Neural progenitor cell (in vitro differentiated cells): ENCODE results near the gene TTLL12. TPM values are rescaled to one million over a fixed set of nuclear protein-coding genes. Genes with fewer than 3 reads are reported as not detected.
A peak's percentile ranks its signal among the peaks of the same experiment; 100 is the strongest.

Experiments
- DNase-seq: peaks from one replicate; pipeline ENCODE4 v3.0.0-alpha.2; 2016; ENCODE audit warnings: low spot score
- H2AFZ ChIP-seq: fragments of 200-600 bp; sonication (generic); replicated peaks from 2 replicates; pipeline ENCODE4 v1.6.1; 2016; ENCODE audit warnings: antibody characterized with exemption
- H3F3A ChIP-seq: fragments of 200-600 bp; sonication (generic); 2 replicates; pipeline ENCODE4 v1.6.1; 2016; ENCODE audit warnings: antibody characterized with exemption, low read depth
- H3K27ac ChIP-seq: fragments of 200-600 bp; sonication (generic); 2 replicates; pipeline ENCODE4 v1.5.1; 2016; ENCODE audit warnings: mild to moderate bottlenecking
- H3K27me3 ChIP-seq: fragments of 200-600 bp; sonication (generic); 2 replicates; pipeline ENCODE4 v1.6.1; 2016; ENCODE audit warnings: mild to moderate bottlenecking, moderate library complexity
- H3K36me3 ChIP-seq: fragments of 200-600 bp; sonication (generic); 2 replicates; pipeline ENCODE4 v1.5.1; 2016
- H3K4me1 ChIP-seq: fragments of 200-600 bp; sonication (generic); 2 replicates; pipeline ENCODE4 v1.6.1; 2016; ENCODE audit warnings: mixed run types
- H3K4me2 ChIP-seq: fragments of 200-600 bp; sonication (generic); 2 replicates; pipeline ENCODE4 v1.6.1; 2016
- H3K4me3 ChIP-seq: fragments of 200-600 bp; sonication (generic); 2 replicates; pipeline ENCODE4 v1.5.1; 2016
- H3K79me2 ChIP-seq: fragments of 200-600 bp; sonication (generic); 2 replicates; pipeline ENCODE4 v1.6.1; 2016; ENCODE audit warnings: low read depth
- H3K9ac ChIP-seq: fragments of 200-600 bp; sonication (generic); 2 replicates; pipeline ENCODE4 v1.6.1; 2016
- H3K9me3 ChIP-seq: fragments of 200-600 bp; sonication (generic); 2 replicates; pipeline ENCODE4 v1.5.1; 2016; ENCODE audit warnings: low read depth
- H4K20me1 ChIP-seq: fragments of 200-600 bp; sonication (generic); 2 replicates; pipeline ENCODE4 v1.6.1; 2016; ENCODE audit warnings: low read depth
- H3K27ac Mint-ChIP-seq: 3 replicates; pipeline ENCODE4 v1.8.0; 2021; ENCODE audit warnings: mixed read lengths
- H3K27me3 Mint-ChIP-seq: 2 replicates; pipeline ENCODE4 v1.8.0; 2022; ENCODE audit warnings: low read depth, mild to moderate bottlenecking, inconsistent platforms, moderate library complexity, mixed read lengths; ENCODE audit not compliant: insufficient read depth
- H3K36me3 Mint-ChIP-seq: 3 replicates; pipeline ENCODE4 v1.8.0; 2021; ENCODE audit warnings: mixed read lengths
- H3K4me1 Mint-ChIP-seq: 3 replicates; pipeline ENCODE4 v1.8.0; 2021; ENCODE audit warnings: mixed read lengths
- H3K4me3 Mint-ChIP-seq: 3 replicates; pipeline ENCODE4 v1.8.0; 2021; ENCODE audit warnings: mild to moderate bottlenecking, moderate library complexity, mixed read lengths
- H3K9me3 Mint-ChIP-seq: 3 replicates; pipeline ENCODE4 v1.8.0; 2020; ENCODE audit warnings: mixed read lengths
- EZH2 ChIP-seq: fragments of 200-600 bp; sonication (generic); IDR thresholded peaks from 2 replicates; pipeline ENCODE4 v1.6.1; 2017; ENCODE audit warnings: antibody characterized with exemption, mild to moderate bottlenecking, moderate library complexity
- EZH2phosphoT487 ChIP-seq: fragments of 200-600 bp; sonication (generic); IDR thresholded peaks from 2 replicates; pipeline ENCODE4 v1.6.1; 2017; ENCODE audit warnings: antibody characterized with exemption
- total RNA-seq: library from RNA; depleted of rRNA; stranded (reverse); fragments of >200 nt; gene quantifications from 2 replicates; pipeline ENCODE4 v1.2.3, GENCODE V29; 2015; ENCODE audit warnings: low replicate concordance
- TF ChIP-seq, protein P1 (sequence below): fragments of 200-600 bp; sonication (generic); IDR thresholded peaks from 2 replicates; pipeline ENCODE4 v1.5.1; 2017; ENCODE audit warnings: antibody characterized with exemption, mild to moderate bottlenecking

Gene TTLL12
- total RNA-seq, 1 donor from 2014 or later = 27.8 TPM

DNA sequence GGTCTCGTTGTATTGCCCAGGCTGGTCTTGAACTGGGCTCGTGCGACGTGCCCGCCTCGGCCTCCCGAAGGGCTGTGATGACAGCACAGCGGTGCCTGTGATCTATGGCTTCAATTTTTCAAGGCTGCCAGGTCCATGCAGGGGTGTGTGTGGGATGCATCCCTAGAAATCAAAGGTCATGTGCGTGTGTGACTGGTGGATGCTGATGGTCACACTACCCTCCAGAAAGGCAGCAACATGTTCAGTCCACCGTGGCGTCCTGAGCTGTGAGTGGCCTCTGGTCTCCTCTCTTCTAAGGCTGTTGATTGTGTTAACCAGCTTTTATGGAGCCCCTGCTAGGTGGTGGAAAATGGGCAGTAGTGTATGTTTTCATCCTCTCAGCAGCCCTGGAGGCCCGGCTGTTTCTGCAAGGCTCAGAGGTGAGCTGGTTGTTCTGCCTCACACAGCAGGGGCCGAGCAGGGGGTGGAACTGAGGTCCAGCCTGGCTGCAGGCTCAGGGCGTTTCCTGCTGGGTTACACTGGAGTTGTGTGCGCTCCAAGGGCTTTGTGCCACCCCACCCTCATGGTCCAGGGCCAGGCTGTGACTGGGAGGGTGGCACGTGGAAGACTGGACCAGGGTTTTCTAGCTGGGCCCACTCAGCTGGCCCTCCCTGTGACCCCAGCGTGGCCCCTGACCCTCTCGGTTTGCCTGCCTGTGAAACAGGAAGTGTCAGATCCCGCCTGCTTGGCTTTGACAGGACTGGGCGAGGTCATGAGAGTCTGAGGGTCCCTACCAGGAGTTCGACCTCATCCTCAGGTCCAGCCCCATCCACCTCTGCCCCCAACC, 68.7 kb downstream of the TTLL12 start:
- H3K27me3 ChIP-seq = peaks cover 27% of the 10 kb centered on the region
- H3K79me2 ChIP-seq = no peaks in the 10 kb centered on the region
- peaks cover 18% of the 10 kb centered on the region for H3K4me1 Mint-ChIP-seq
- DNase-seq = no peak
- peaks cover 10% of the 10 kb centered on the region for H3K27me3 Mint-ChIP-seq
- H3K36me3 ChIP-seq = no peaks in the 10 kb centered on the region
- H3K36me3 Mint-ChIP-seq = peaks cover 2% of the 10 kb centered on the region
- no peak overlapping the region for H3K4me3 Mint-ChIP-seq
- no peak overlapping the region for H3K27ac ChIP-seq
- no peaks in the 10 kb centered on the region for H4K20me1 ChIP-seq
- TF ChIP-seq EZH2 (no peak), EZH2phosphoT487 (no peak)
- TF ChIP-seq, protein P1, sequence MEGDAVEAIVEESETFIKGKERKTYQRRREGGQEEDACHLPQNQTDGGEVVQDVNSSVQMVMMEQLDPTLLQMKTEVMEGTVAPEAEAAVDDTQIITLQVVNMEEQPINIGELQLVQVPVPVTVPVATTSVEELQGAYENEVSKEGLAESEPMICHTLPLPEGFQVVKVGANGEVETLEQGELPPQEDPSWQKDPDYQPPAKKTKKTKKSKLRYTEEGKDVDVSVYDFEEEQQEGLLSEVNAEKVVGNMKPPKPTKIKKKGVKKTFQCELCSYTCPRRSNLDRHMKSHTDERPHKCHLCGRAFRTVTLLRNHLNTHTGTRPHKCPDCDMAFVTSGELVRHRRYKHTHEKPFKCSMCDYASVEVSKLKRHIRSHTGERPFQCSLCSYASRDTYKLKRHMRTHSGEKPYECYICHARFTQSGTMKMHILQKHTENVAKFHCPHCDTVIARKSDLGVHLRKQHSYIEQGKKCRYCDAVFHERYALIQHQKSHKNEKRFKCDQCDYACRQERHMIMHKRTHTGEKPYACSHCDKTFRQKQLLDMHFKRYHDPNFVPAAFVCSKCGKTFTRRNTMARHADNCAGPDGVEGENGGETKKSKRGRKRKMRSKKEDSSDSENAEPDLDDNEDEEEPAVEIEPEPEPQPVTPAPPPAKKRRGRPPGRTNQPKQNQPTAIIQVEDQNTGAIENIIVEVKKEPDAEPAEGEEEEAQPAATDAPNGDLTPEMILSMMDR = no peak
- H3K27ac Mint-ChIP-seq = peak overlapping the region; percentile 92
- H3K4me3 ChIP-seq = no peak overlapping the region
- peaks cover 4% of the 10 kb centered on the region for H3F3A ChIP-seq
- H3K9me3 ChIP-seq = no peaks in the 10 kb centered on the region
- H3K9me3 Mint-ChIP-seq = no peaks in the 10 kb centered on the region
- no peak overlapping the region for H3K9ac ChIP-seq
- H2AFZ ChIP-seq = no peak overlapping the region
- H3K4me2 ChIP-seq = no peak overlapping the region
- peaks cover 8% of the 10 kb centered on the region for H3K4me1 ChIP-seq

DNA sequence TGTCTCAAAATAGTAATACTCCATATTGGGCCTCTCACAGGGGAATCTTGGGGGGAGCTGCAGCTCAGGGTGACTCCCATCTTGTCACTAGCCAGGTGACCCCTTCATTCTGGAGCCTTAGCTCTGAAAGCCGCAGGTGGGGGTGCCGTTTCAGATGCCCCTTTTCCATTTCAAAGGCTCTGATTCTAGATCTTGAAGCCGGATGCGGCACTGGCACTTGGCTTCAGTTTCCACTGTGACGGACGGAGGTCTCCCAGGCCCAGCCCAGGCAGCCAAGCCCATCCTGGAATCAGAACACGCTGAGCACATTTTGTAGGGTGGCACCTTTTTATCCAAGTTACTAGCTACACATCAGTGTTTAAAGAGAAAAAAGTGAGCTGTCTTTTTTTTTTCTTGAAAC, 70.0 kb downstream of the TTLL12 start:
- Histone ChIP-seq H3K79me2 (no peaks in the 10 kb centered on the region), H3K9ac (no peak overlapping the region), H3K36me3 (no peaks in the 10 kb centered on the region), H3K27me3 (peaks cover 40% of the 10 kb centered on the region), H3K4me1 (peaks cover 8% of the 10 kb centered on the region), H3K9me3 (no peaks in the 10 kb centered on the region), H3K4me2 (no peak overlapping the region), H3F3A (peaks cover 5% of the 10 kb centered on the region), H3K27ac (no peak overlapping the region), H2AFZ (no peak overlapping the region), H4K20me1 (peaks cover 6% of the 10 kb centered on the region), H3K4me3 (no peak overlapping the region)
- Mint-ChIP-seq H3K4me1 (peaks cover 22% of the 10 kb centered on the region), H3K4me3 (no peak overlapping the region), H3K36me3 (peaks cover 2% of the 10 kb centered on the region), H3K27me3 (peaks cover 22% of the 10 kb centered on the region), H3K27ac (no peak overlapping the region), H3K9me3 (no peaks in the 10 kb centered on the region)
- TF ChIP-seq, protein P1 = no peak
- no peak for TF ChIP-seq EZH2phosphoT487
- no peak for TF ChIP-seq EZH2
- DNase-seq = no peak

Other genes with a start within 250 kb of the TTLL12 start
- 38.1 and 48.7 TPM in 2 replicates for gene PACSIN2, start 172.0 kb downstream of the TTLL12 start, total RNA-seq
- gene TTLL1, start 97.7 kb downstream of the TTLL12 start, total RNA-seq = 9.4 and 16.0 TPM in 2 replicates
- 1.6 and 2.2 TPM in 2 replicates for gene BIK, start 76.4 kb downstream of the TTLL12 start, total RNA-seq
- 10.5 and 25.4 TPM in 2 replicates for gene MCAT, start 43.7 kb downstream of the TTLL12 start, total RNA-seq
- gene TSPO, start 35.6 kb downstream of the TTLL12 start, total RNA-seq = 1.6 and 9.9 TPM in 2 replicates
- 25.9 and 35.3 TPM in 2 replicates for gene SCUBE1, start 156.2 kb upstream of the TTLL12 start, total RNA-seq
- gene MPPED1, start 224.9 kb upstream of the TTLL12 start, total RNA-seq = 2.0 and 4.5 TPM in 2 replicates